Liver (tissue), 9 donors: Measurements from ENCODE around the gene ITM2C. TPM values are rescaled to one million over a fixed set of nuclear protein-coding genes. Genes with fewer than 3 reads are reported as not detected.

Experiments
- DNase-seq: peaks from one replicate; pipeline ENCODE4 v3.0.0-alpha.2; 2017; ENCODE audit warnings: low spot score
- H3K27ac ChIP-seq, 2 donors: one replicate each; pipeline ENCODE4 v1.7.0; 2013; ENCODE audit warnings: inconsistent platforms in 2 of 2, low read length in 2 of 2, control low read depth in 1 of 2, low read depth in 1 of 2, mild to moderate bottlenecking in 1 of 2
- H3K27me3 ChIP-seq, 4 donors: one replicate each; pipeline versions ENCODE4 v1.6.1 to v1.7.0; 2013; ENCODE audit warnings: low read length in 3 of 4, inconsistent platforms in 1 of 4, mild to moderate bottlenecking in 1 of 4, moderate library complexity in 1 of 4; ENCODE audit not compliant: control insufficient read depth in 4 of 4, insufficient read depth in 4 of 4
- H3K36me3 ChIP-seq, 4 donors: one replicate each; pipeline versions ENCODE4 v1.6.1 to v1.7.0; 2013; ENCODE audit warnings: low read length in 3 of 4, mild to moderate bottlenecking in 3 of 4, low read depth in 1 of 4, moderate library complexity in 1 of 4; ENCODE audit not compliant: control insufficient read depth in 4 of 4, insufficient read depth in 3 of 4
- H3K4me1 ChIP-seq, 4 donors: one replicate each; pipeline versions ENCODE4 v1.6.1 to v1.7.0; 2013; ENCODE audit warnings: low read length in 3 of 4, mild to moderate bottlenecking in 3 of 4, moderate library complexity in 1 of 4; ENCODE audit not compliant: control insufficient read depth in 4 of 4, insufficient read depth in 4 of 4
- H3K4me3 ChIP-seq, 3 donors: one replicate each; pipeline versions ENCODE4 v1.6.1 to v1.7.0; 2013; ENCODE audit warnings: low read length in 3 of 3, control low read depth in 1 of 3, low read depth in 1 of 3, mild to moderate bottlenecking in 1 of 3
- H3K9ac ChIP-seq, 2 donors: one replicate each; pipeline ENCODE4 v1.7.0; 2013; ENCODE audit warnings: low read length in 2 of 2, mild to moderate bottlenecking in 2 of 2, moderate library complexity in 2 of 2, control low read depth in 1 of 2, low read depth in 1 of 2
- H3K9me3 ChIP-seq, 4 donors: one replicate each; pipeline versions ENCODE4 v1.6.1 to v1.7.0; 2013; ENCODE audit warnings: low read length in 3 of 4; ENCODE audit not compliant: control insufficient read depth in 4 of 4
- CTCF ChIP-seq: fragments of 150-350 bp; IDR thresholded peaks from 2 replicates; pipeline ENCODE4 v1.5.1; 2017; ENCODE audit warnings: improper control_type of control experiment, low read depth, low read length; ENCODE audit not compliant: missing input control
- EGR1 ChIP-seq, 2 donors: IDR thresholded peaks; 2 replicates each; pipeline ENCODE4 v1.6.1; 2016 to 2018; ENCODE audit warnings: antibody characterized with exemption in 2 of 2, low read depth in 2 of 2
- FOXA2 ChIP-seq: IDR thresholded peaks from 2 replicates; pipeline ENCODE4 v1.6.1; 2016; ENCODE audit warnings: antibody characterized with exemption
- GABPA ChIP-seq, 2 donors: IDR thresholded peaks in 1 of 2; conservative IDR thresholded peaks in 1 of 2; 2 replicates each; pipeline ENCODE4 v1.6.1; 2016; ENCODE audit warnings: antibody characterized with exemption in 2 of 2, mild to moderate bottlenecking in 1 of 2, moderate library complexity in 1 of 2
- HNF4A ChIP-seq, 2 donors: conservative IDR thresholded peaks; 2 replicates each; pipeline ENCODE4 v1.6.1; 2016; ENCODE audit warnings: antibody characterized with exemption in 2 of 2, mild to moderate bottlenecking in 2 of 2
- HNF4G ChIP-seq: IDR thresholded peaks from 2 replicates; pipeline ENCODE4 v1.6.1; 2016; ENCODE audit warnings: antibody characterized with exemption
- JUND ChIP-seq, 2 donors: IDR thresholded peaks; 2 replicates each; pipeline ENCODE4 v1.6.1; 2016; ENCODE audit warnings: antibody characterized with exemption in 2 of 2
- MAX ChIP-seq: IDR thresholded peaks from 2 replicates; pipeline ENCODE4 v1.6.1; 2016; ENCODE audit warnings: antibody characterized with exemption
- NR2F2 ChIP-seq: IDR thresholded peaks from 2 replicates; pipeline ENCODE4 v1.6.1; 2016; ENCODE audit warnings: antibody characterized with exemption
- REST ChIP-seq: IDR thresholded peaks from 2 replicates; pipeline ENCODE4 v1.6.1; 2016; ENCODE audit warnings: antibody characterized with exemption, mild to moderate bottlenecking
- TAF1 ChIP-seq: conservative IDR thresholded peaks from 2 replicates; pipeline ENCODE4 v1.6.1; 2016; ENCODE audit warnings: antibody characterized with exemption, mild to moderate bottlenecking
- YY1 ChIP-seq: IDR thresholded peaks from 2 replicates; pipeline ENCODE4 v1.6.1; 2016; ENCODE audit warnings: antibody characterized with exemption, mild to moderate bottlenecking
- WGBS: extraction: QIAGEN DNeasy Blood & Tissue Kit; methylation state at CpG from one replicate; pipeline ENCODE4 v1.1.7; 2013; 5-methylcytosine and 5-hydroxymethylcytosine counted together
- polyA plus RNA-seq, 2 donors: library from polyadenylated mRNA; stranded (reverse) in 1 of 2; unstranded in 1 of 2; fragments of 200-250 nt in 1 of 2; fragments of >200 nt in 1 of 2; fragmentation: Nextera tagmentation in 1 of 2; extraction: Ambion mirVana in 1 of 2; gene quantifications; one replicate each; pipeline versions ENCODE4 v1.2.1 to v1.2.3, GENCODE V29; 2013 to 2015
- total RNA-seq, 2 donors: library from RNA; depleted of rRNA; stranded (reverse); fragments of >200 nt; gene quantifications; one replicate each; pipeline ENCODE4 v1.2.3, GENCODE V29; 2014
- TF ChIP-seq, protein P1 (sequence below): IDR thresholded peaks from 2 replicates; pipeline ENCODE4 v1.6.1; 2016; ENCODE audit warnings: antibody characterized with exemption
- donor health status: healthy.
- donor health status: healthy.
- donor health status: healthy.
- donor health status: healthy.
- donor health status: healthy.

Gene ITM2C
- total and polyA plus RNA-seq, 4 donors = 13.6 to 45.2 (median 27.6) TPM

- Histone ChIP-seq H3K9ac (no peak overlapping the region), H3K4me1 (no peaks in the 10 kb centered on the region), H3K27ac (no peak overlapping the region), H3K36me3 (no peaks in the 10 kb centered on the region), H3K27me3 (no peaks in the 10 kb centered on the region), H3K9me3 (no peaks in the 10 kb centered on the region), H3K4me3 (no peak overlapping the region)
- no peak for DNase-seq
- TF ChIP-seq JUND (IDR thresholded peaks at IDR 0.05) (no peak), MAX (no peak), YY1 (no peak), HNF4G (no peak), REST (no peak)
- TF ChIP-seq, protein P1, sequence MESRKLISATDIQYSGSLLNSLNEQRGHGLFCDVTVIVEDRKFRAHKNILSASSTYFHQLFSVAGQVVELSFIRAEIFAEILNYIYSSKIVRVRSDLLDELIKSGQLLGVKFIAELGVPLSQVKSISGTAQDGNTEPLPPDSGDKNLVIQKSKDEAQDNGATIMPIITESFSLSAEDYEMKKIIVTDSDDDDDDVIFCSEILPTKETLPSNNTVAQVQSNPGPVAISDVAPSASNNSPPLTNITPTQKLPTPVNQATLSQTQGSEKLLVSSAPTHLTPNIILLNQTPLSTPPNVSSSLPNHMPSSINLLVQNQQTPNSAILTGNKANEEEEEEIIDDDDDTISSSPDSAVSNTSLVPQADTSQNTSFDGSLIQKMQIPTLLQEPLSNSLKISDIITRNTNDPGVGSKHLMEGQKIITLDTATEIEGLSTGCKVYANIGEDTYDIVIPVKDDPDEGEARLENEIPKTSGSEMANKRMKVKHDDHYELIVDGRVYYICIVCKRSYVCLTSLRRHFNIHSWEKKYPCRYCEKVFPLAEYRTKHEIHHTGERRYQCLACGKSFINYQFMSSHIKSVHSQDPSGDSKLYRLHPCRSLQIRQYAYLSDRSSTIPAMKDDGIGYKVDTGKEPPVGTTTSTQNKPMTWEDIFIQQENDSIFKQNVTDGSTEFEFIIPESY = no peak
- 96% methylated on average over 5 of the region's 5 CpGs for WGBS
Observed at GRCh38 chr2:230912046-230912445, 47.3 kb downstream of the ITM2C start.

- no peak overlapping the region for H3K4me3 ChIP-seq
- H3K27me3 ChIP-seq = no peaks in the 10 kb centered on the region
- TF ChIP-seq JUND (IDR thresholded peaks at IDR 0.05) (no peak), TAF1 (no peak), GABPA (IDR thresholded peaks at IDR 0.05 in 1 of 2, conservative IDR thresholded peaks at IDR 0.05 in 1 of 2) (no peak), HNF4A (conservative IDR thresholded peaks at IDR 0.05) (no peak), NR2F2 (no peak), EGR1 (IDR thresholded peaks at IDR 0.05; ENCODE audit: low read depth in 2 of 2) (no peak), CTCF (no peak), FOXA2 (no peak), HNF4G (no peak)
- TF ChIP-seq, protein P1 = no peak
- H3K36me3 ChIP-seq = no peaks in the 10 kb centered on the region
- no peak for DNase-seq
- H3K9ac ChIP-seq = no peak overlapping the region
- H3K9me3 ChIP-seq = no peaks in the 10 kb centered on the region
- 94% methylated on average over 5 of the region's 5 CpGs for WGBS
- no peak overlapping the region for H3K27ac ChIP-seq
- H3K4me1 ChIP-seq = no peaks in the 10 kb centered on the region
Observed at GRCh38 chr2:230912724-230913123, 48.0 kb downstream of the ITM2C start.
